Inferior parietal cortex (tissue), 1 donor: ENCODE results near the gene PDCD10.

ENCODE experiments used
- DNase-seq: peaks from one replicate; pipeline ENCODE4 v3.0.0-alpha.2; 2016; ENCODE audit errors: extremely low spot score

The PDCD10 gene

GRCh38 chr3:167735233-167736138 is 794 bp upstream of the PDCD10 start, which contains the start of gene SERPINI1:
Gene SERPINI1, plus strand, starts transcription at chr3:167735721. Its CDS starts 53,408 bp downstream, at chr3:167789129.
- peak; percentile 91 for DNase-seq

DNA sequence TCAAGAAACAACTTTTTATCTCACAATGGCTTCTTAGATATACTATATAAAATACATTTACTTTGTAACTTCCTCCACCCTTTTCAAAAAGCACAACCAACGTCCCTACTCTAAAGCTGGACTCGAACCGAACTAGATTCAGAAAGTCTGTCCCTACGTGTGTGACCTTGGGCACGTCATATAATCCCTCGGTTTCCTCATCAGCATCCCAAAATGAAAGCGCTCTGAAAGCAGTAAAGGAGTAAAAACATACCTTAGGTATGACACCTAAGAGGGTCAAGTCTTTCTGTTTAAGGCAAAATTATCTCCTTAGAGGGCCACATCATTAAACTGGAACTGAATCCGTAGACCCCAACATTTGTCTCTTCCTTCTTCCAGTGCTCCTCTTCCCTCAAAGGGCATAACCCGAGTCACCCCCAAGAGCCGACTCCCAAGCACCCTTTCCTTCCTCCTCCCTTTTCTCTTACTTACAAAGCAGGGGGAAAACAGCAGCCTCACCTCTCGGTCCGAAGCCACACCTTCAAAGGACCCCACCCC is 663 bp downstream of the PDCD10 start:
- DNase-seq = no peak

DNA sequence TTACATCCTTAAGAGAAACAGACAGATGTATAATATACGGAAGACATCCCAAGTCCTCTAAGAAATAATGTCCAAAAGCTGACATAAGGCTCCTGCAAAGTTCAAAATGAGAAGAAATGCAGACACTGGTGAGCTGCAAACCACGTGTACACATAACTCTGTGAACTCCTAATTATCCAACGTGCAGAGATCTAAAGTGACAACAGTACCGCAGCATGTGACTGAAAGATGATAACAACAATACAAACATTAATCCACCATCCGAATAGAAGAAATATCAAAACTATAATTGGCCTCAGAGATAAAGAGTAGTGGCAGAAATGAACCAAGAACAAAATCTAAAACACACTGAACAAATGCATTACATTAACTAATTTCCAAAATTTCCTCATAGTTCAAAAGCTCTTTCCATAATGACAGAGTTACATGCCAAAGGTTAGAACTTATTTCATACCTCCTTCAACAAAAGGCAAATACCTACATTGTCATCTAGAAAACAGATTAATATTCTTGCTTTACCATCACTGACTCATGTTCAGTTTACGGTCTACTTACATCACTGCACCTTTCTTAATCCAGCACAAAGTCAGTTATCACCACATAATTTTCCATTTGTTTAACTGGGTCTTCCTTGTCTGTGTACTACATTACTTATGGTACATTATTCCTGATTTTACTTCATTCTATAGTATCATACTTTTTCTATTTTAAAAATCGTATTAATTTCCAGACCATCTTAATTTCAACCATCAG is 2.2 kb downstream of the PDCD10 start:
- DNase-seq = no peak

DNA sequence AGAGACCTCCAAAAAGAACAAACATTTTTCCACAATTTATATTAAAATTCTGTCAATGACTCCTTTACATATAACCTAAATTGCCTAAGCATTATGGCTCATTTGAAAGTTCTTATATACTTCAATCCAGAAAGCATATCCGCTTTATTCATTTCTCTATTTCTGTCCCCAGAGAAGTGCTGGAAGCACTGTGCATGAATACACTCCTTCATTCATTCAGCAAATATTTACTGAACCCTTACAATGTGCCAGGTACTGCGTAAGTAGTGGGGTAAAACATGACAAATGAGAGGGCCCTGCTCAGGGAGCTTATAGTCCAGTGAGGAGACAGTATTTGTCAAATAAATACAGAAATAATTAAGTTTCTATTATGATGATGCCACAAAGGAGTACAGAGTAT is 3.3 kb downstream of the PDCD10 start:
- no peak for DNase-seq

GRCh38 chr3:167729591-167729990 is 5.1 kb downstream of the PDCD10 start:
- no peak for DNase-seq

DNA sequence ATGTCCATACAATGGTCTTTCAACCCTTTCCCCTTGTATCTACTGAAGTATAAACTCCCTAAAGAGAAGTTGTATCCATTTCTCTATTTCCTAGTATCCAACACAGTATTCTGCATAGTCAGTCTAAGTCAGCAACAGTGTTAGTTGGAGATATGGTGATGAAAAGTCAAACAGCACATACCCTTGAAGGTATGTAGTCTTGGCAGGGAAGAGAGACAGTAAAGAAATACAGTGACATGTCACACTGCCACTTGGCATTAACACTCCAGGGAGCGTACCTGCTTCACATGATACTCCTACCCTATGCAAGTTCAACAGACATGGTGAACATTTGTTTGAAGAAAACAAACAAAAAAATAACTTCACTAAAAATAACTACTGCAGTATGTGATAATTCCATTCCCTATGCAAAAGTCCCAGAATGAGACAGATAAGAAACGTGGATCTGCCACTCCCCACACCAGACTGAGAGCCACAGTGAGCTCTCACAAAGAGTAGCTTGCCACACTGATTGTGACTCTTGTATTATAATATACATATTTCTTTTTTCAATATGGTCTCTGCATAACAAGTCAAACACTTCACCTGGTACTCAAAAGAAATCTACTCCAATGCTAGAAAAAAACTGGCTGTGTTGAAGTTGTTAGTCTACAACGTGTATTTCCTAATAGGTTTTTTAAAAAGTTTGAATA is 5.9 kb downstream of the PDCD10 start:
- DNase-seq = no peak

DNA sequence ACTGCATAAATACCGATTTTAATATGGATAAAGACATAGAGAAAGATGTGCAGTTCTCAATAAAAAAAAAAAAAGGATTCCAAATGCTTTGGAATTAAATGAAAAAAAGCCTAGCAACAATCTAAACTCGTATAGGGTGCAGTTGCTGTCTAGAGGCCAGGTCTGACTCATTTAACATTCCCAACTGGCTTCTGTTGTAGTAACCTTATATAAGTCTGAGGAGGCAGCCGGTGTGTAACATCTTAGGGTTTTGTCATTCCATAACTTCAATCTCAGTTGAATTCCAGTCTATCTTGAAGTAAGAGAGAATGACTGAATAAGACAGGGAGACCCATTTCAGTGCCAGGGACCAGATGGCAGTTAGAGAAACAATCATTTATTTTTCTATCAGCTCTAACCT is 6.5 kb downstream of the PDCD10 start:
- DNase-seq = peak; percentile 36

DNA sequence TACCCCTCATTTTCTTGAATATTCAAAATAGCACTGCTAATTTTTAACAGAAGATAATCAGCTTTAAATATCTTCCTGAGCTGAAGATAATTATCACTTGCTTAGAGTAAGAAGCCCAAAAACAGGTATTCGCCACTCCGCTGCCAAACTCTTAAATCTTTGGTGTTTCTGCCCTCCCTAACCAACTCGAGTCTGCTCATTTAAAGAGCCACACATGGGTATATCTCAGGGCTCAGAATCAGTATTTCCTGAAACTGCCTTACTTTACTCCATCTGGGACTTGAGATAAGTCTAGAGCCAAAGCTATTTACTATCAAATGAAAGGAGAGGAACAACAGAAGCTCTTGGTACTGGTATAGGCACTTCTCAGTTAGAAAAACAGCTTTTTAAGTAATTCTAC is 10.8 kb downstream of the PDCD10 start:
- DNase-seq = no peak

DNA sequence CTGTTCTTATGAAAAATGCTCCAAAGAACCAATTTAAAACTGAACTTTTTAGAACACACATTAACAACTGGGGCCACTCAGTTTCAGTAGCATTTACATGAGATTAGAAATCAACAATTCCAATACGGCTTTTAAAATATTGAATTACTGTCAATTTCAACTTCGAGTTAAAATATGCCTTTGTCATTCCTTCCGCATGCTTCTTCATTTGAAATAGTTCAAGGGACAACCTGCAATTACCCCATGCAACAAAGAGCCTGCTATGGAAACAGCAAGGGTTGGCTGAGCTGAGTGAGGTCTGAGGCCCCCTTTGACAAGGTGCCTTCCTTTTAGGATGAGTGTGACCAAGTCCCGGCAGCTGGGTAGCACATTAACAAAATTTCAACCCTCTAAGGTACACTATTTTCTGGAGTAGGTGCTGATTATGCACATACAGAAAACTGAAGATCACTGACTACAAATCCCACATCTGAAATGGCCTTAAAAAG is 11.6 kb downstream of the PDCD10 start:
- no peak for DNase-seq

DNA sequence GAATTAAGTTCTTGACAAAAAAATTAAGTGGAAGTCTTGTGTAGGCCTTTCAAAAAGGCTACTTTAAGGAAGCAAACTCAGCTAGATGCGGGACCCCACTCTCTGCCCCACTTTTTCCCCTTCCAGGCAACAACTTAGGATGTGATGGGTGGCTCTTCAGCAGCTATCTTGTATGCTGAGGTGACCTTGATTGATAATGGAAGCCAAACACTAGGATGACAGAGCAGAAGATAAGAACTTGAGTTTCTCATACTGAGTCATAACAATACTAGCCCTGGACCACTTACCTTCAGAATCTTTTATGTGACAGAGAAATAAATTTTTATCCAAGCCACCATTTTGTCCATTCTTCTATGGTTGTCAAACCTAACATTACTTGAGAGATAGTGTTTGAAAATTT is 16.1 kb downstream of the PDCD10 start:
- no peak for DNase-seq

DNA sequence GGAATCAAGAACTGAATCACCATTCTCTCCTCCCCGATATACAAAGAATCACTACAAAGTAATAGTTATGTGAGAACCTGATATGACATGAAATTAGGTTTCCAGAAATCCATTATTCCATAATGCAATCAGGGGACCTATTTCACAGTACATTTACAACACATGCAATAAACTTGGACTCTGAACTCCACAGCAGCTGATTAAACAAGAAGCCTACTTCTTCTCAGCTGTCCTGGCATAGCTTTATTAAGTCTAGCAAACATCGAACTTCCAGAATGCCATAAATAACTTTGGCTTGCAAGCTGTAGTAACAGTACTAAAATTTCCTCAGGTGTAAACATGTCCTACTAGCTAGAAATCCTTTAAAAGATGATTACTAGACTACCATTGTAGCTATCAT is 17.8 kb downstream of the PDCD10 start:
- no peak for DNase-seq

GRCh38 chr3:167714871-167715270 is 19.8 kb downstream of the PDCD10 start:
- no peak for DNase-seq

- no peak for DNase-seq
These were observed 22.2 kb downstream of the PDCD10 start for GRCh38 chr3:167712445-167712844.

DNA sequence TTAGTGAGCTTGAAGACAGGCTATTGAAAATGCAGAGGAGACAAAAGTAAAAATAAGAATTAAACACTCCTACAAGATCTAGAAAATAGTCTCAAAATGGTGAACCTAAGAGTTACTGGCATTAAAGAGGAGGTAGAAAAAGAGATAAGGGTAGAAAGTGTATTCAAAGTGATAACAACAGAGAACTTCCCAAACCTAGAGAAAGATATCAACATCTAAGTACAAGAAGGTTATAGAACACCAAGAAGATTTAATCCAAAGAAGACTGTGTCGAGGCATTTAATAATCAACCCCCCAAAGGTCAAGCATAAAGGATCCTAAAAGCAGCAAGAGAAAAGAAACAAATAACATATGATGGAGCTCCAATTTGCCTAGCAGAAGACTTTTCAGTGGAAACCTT is 23.3 kb downstream of the PDCD10 start:
- DNase-seq = no peak

GRCh38 chr3:167710552-167710951 is 24.1 kb downstream of the PDCD10 start:
- no peak for DNase-seq

DNA sequence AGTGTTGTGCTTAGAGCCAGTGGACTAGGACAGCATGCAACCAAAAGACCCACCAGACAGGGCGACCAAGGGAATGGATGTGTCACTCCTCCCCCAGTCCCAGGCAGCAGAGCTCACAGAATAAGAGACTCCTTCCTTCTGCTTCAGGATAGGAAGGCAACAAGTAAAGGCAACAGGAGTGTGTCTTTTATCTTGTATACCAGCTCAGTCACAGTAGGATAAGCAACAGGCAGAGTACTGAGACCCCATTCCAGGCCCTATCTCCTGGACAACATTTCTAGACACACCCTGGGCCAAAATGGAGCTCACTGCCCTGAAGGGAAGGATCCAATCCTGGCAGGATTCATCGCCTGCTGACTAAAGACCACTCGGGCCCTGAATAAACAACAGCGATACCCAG is 25.0 kb downstream of the PDCD10 start:
- DNase-seq = no peak

- no peak for DNase-seq
These were observed 28.9 kb downstream of the PDCD10 start for GRCh38 chr3:167705840-167706239.

DNA sequence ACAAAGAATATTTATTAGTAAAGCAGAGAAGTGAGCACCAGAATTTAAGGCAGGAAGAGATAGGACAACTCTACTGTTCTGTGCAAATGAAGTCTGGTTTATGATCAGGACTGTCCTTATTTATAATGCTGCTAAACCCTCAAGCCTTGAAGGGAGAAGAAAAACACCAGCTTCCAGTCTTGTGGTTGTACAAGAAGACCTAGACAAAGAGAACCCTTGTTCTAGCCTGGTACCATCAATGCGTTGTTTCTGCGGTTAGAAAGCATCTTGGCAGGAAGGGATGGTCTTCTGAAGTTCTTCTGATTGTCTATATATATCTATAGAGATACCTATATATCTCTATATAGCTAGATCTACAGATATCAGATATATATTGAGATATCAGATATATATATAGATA is 33.8 kb downstream of the PDCD10 start:
- DNase-seq = no peak

DNA sequence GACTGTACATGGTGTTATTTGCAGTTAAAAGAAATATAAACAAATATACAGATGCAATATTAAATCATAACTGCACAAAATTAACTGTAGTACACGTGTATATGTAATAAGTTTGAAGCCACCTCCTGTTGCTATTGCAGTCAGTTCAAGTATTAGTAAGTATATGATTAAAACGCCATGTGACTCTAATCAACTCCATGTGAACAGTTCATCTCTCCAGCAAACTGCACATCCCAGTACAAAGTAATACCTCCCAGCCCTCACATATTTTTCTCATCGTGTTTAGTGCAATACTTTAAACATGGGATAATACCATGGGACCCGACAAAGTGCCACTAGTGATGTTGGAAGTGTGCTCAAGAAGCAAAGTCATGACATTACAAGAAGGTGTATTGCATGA is 34.6 kb downstream of the PDCD10 start:
- DNase-seq = no peak

DNA sequence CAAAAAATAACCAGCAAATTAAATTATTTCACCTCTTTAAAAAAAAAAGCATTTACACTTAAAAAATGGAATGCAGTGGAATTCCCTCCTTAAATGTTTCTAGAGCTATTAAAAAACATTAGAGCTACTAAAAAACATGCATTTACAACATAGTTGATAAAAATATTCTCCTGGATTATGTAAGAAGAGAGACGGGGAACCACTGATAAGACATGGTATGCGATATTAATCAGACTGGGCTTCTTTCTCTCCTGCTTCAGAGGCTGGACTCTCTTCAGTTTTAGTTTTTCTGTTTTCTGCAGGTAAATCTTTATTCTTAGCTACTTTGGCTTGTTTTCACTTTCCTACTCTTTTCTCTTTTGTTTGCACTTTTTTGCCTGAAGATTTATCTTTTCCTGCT is 40.6 kb downstream of the PDCD10 start:
- DNase-seq = no peak

- no peak for DNase-seq
These were observed 43.3 kb downstream of the PDCD10 start for GRCh38 chr3:167691366-167691765.
